Activated T-cell treated with anti-CD3 and anti-CD28 coated beads, Interleukin-2, amount 50 U/mL, for 4 hours (primary cell): ENCODE data around the gene CIBAR2. TPM values are rescaled to one million over a fixed set of nuclear protein-coding genes. Genes with fewer than 3 reads are reported as not detected.

Experiments
- ATAC-seq, 2 donors: fragments of 200-7000 bp; cut with Tn5 transposase; one replicate each; pipeline ENCODE4 v1.10.0; 2021
- DNase-seq: peaks from one replicate; pipeline ENCODE4 v3.0.0-alpha.2; 2020
- H3K27me3 Mint-ChIP-seq: one replicate; pipeline ENCODE4 v1.8.0; 2021; ENCODE audit warnings: low read depth, mixed read lengths
- H3K36me3 Mint-ChIP-seq: one replicate; pipeline ENCODE4 v1.8.0; 2022; ENCODE audit warnings: mixed read lengths; ENCODE audit not compliant: insufficient read depth
- H3K4me1 Mint-ChIP-seq: one replicate; pipeline ENCODE4 v1.8.0; 2021; ENCODE audit warnings: low read depth, mixed read lengths
- H3K4me3 Mint-ChIP-seq: one replicate; pipeline ENCODE4 v1.8.0; 2021; ENCODE audit warnings: mild to moderate bottlenecking, moderate library complexity, mixed read lengths
- H3K9me3 Mint-ChIP-seq: one replicate; pipeline ENCODE4 v1.8.0; 2021; ENCODE audit warnings: mixed read lengths
- total RNA-seq, 3 donors: library from RNA; stranded (reverse); gene quantifications; one replicate each; pipeline ENCODE4 v1.2.1, GENCODE V29; 2021

CIBAR2 gene
- total RNA-seq, 3 donors from 2014 or later = not detected

- no peaks in the 10 kb centered on the region for H3K9me3 Mint-ChIP-seq
- ATAC-seq = no peak
- no peaks in the 10 kb centered on the region for H3K4me1 Mint-ChIP-seq
Observed at GRCh38 chr16:85149776-85150175, 37.5 kb upstream of the CIBAR2 start.

GRCh38 chr16:85148931-85149330 is 36.7 kb upstream of the CIBAR2 start:
- Mint-ChIP-seq H3K27me3 (peaks cover 2% of the 10 kb centered on the region), H3K4me3 (no peak overlapping the region), H3K9me3 (no peaks in the 10 kb centered on the region), H3K4me1 (no peaks in the 10 kb centered on the region), H3K36me3 (no peaks in the 10 kb centered on the region)
- DNase-seq (no peak), ATAC-seq (no peak)

More at GRCh38 chr16:85149776-85150175, 37.5 kb upstream of the CIBAR2 start:
- no peaks in the 10 kb centered on the region for H3K36me3 Mint-ChIP-seq
- no peak for DNase-seq
- H3K4me3 Mint-ChIP-seq = no peak overlapping the region
- H3K27me3 Mint-ChIP-seq = peaks cover 1% of the 10 kb centered on the region

- no peaks in the 10 kb centered on the region for H3K4me1 Mint-ChIP-seq
- DNase-seq (no peak), ATAC-seq (no peak)
- H3K27me3 Mint-ChIP-seq = peaks cover 10% of the 10 kb centered on the region
- H3K4me3 Mint-ChIP-seq = no peak overlapping the region
- no peaks in the 10 kb centered on the region for H3K9me3 Mint-ChIP-seq
- H3K36me3 Mint-ChIP-seq = no peaks in the 10 kb centered on the region
Observed at GRCh38 chr16:85146922-85147651, 34.8 kb upstream of the CIBAR2 start.

GRCh38 chr16:85146532-85146797 is 34.2 kb upstream of the CIBAR2 start:
- H3K36me3 Mint-ChIP-seq = no peaks in the 10 kb centered on the region
- no peaks in the 10 kb centered on the region for H3K9me3 Mint-ChIP-seq
- H3K27me3 Mint-ChIP-seq = peaks cover 12% of the 10 kb centered on the region
- no peak overlapping the region for H3K4me3 Mint-ChIP-seq
- DNase-seq = no peak
- no peaks in the 10 kb centered on the region for H3K4me1 Mint-ChIP-seq
- no peak for ATAC-seq

GRCh38 chr16:85145734-85146531 is 33.7 kb upstream of the CIBAR2 start:
- Mint-ChIP-seq H3K36me3 (no peaks in the 10 kb centered on the region), H3K4me3 (no peak overlapping the region), H3K4me1 (no peaks in the 10 kb centered on the region), H3K9me3 (no peaks in the 10 kb centered on the region), H3K27me3 (peaks cover 12% of the 10 kb centered on the region)
- DNase-seq (no peak), ATAC-seq (no peak)

- ATAC-seq = no peak
- Mint-ChIP-seq H3K9me3 (no peaks in the 10 kb centered on the region), H3K4me1 (no peaks in the 10 kb centered on the region), H3K27me3 (peaks cover 12% of the 10 kb centered on the region), H3K4me3 (no peak overlapping the region), H3K36me3 (no peaks in the 10 kb centered on the region)
- DNase-seq = no peak
Observed at GRCh38 chr16:85145188-85145587, 32.9 kb upstream of the CIBAR2 start.

GRCh38 chr16:85144026-85144915 is 32.0 kb upstream of the CIBAR2 start:
- H3K9me3 Mint-ChIP-seq = no peaks in the 10 kb centered on the region
- no peaks in the 10 kb centered on the region for H3K4me1 Mint-ChIP-seq
- no peaks in the 10 kb centered on the region for H3K36me3 Mint-ChIP-seq
- peaks cover 19% of the 10 kb centered on the region for H3K27me3 Mint-ChIP-seq
- no peak overlapping the region for H3K4me3 Mint-ChIP-seq
- no peak for ATAC-seq
- DNase-seq = no peak

- DNase-seq (no peak), ATAC-seq (no peak)
- Mint-ChIP-seq H3K36me3 (no peaks in the 10 kb centered on the region), H3K27me3 (peaks cover 34% of the 10 kb centered on the region), H3K9me3 (no peaks in the 10 kb centered on the region), H3K4me3 (no peak overlapping the region), H3K4me1 (peaks cover 3% of the 10 kb centered on the region)
Observed at GRCh38 chr16:85142771-85143211, 30.5 kb upstream of the CIBAR2 start.

- Mint-ChIP-seq H3K4me1 (peaks cover 4% of the 10 kb centered on the region), H3K27me3 (peaks cover 36% of the 10 kb centered on the region), H3K4me3 (no peak overlapping the region), H3K9me3 (no peaks in the 10 kb centered on the region), H3K36me3 (no peaks in the 10 kb centered on the region)
- DNase-seq (no peak), ATAC-seq (no peak)
Observed at GRCh38 chr16:85142129-85142513, 29.8 kb upstream of the CIBAR2 start.

GRCh38 chr16:85141491-85142128 is 29.3 kb upstream of the CIBAR2 start:
- DNase-seq = no peak
- Mint-ChIP-seq H3K9me3 (no peaks in the 10 kb centered on the region), H3K4me1 (peaks cover 4% of the 10 kb centered on the region), H3K27me3 (peaks cover 39% of the 10 kb centered on the region), H3K36me3 (no peaks in the 10 kb centered on the region), H3K4me3 (no peak overlapping the region)
- ATAC-seq = no peak

- Mint-ChIP-seq H3K27me3 (peaks cover 39% of the 10 kb centered on the region), H3K4me3 (no peak overlapping the region)
- no peak for ATAC-seq
Observed at GRCh38 chr16:85140455-85141012, 28.3 kb upstream of the CIBAR2 start.

GRCh38 chr16:85139881-85140339 is 27.6 kb upstream of the CIBAR2 start:
- peaks cover 39% of the 10 kb centered on the region for H3K27me3 Mint-ChIP-seq
- no peaks in the 10 kb centered on the region for H3K36me3 Mint-ChIP-seq
- no peaks in the 10 kb centered on the region for H3K9me3 Mint-ChIP-seq
- H3K4me3 Mint-ChIP-seq = no peak overlapping the region
- ATAC-seq (no peak), DNase-seq (no peak)
- peaks cover 4% of the 10 kb centered on the region for H3K4me1 Mint-ChIP-seq

More at GRCh38 chr16:85140455-85141012, 28.3 kb upstream of the CIBAR2 start:
- DNase-seq = no peak
- Mint-ChIP-seq H3K4me1 (peaks cover 4% of the 10 kb centered on the region), H3K9me3 (no peaks in the 10 kb centered on the region), H3K36me3 (no peaks in the 10 kb centered on the region)

- Mint-ChIP-seq H3K9me3 (no peaks in the 10 kb centered on the region), H3K4me3 (no peak overlapping the region)
- DNase-seq = no peak
Observed at GRCh38 chr16:85138825-85139627, 26.8 kb upstream of the CIBAR2 start.

More at GRCh38 chr16:85138825-85139627, 26.8 kb upstream of the CIBAR2 start:
- peaks cover 4% of the 10 kb centered on the region for H3K4me1 Mint-ChIP-seq
- ATAC-seq = no peak
- H3K36me3 Mint-ChIP-seq = no peaks in the 10 kb centered on the region
- peaks cover 39% of the 10 kb centered on the region for H3K27me3 Mint-ChIP-seq
